ENCODE results near the gene ATG4D.

- peak; percentile 90 for TF ChIP-seq EZH2 (IDR thresholded peaks at IDR 0.05)
- peak; percentile 55 for TF ChIP-seq CTCF (IDR thresholded peaks at IDR 0.05)
- peak; percentile 93 for TF ChIP-seq EZH2phosphoT487 (IDR thresholded peaks at IDR 0.05)
Measured at GRCh38 chr19:10514211-10515145, 29.2 kb upstream of the ATG4D start.
